NCI-H187 treated with DMSO at 0.1 percent for 48 hours (cell line): ENCODE measurements around the gene PRKCH.
"Not testable (repeated sequence)": the region's sequence is repeated elsewhere in the genome, so short reads cannot be mapped to it uniquely, and the experiment has no call there.

ENCODE experiments used
- DNase-seq: peaks from one replicate; lab custom pipeline; 2025; lab: John Stamatoyannopoulos, UW

The PRKCH gene

DNA sequence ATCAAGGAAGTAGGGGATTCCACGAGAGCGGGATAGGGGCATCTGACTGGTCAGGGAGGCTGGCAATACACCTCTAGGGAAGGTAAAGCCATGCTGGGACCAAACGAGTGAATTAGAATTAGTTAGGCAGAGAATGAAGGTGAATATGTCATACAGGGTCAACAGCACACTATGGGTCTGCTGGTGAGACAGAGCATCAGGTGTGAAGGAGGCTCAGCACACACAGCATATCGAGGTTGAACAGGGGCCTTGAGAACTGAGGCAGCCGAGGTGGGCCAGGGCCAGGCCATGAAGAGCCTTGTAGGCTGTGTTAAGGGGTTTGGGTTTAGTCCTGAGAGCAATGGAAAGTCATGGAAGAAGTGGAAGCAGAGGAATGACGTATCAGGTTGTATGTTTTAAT, 137.8 kb downstream of the PRKCH start:
- no peak for DNase-seq

- no peak for DNase-seq
These were observed 138.7 kb downstream of the PRKCH start for GRCh38 chr14:61460063-61460462.

- no peak for DNase-seq
These were observed 139.6 kb downstream of the PRKCH start for GRCh38 chr14:61460718-61461611.

DNA sequence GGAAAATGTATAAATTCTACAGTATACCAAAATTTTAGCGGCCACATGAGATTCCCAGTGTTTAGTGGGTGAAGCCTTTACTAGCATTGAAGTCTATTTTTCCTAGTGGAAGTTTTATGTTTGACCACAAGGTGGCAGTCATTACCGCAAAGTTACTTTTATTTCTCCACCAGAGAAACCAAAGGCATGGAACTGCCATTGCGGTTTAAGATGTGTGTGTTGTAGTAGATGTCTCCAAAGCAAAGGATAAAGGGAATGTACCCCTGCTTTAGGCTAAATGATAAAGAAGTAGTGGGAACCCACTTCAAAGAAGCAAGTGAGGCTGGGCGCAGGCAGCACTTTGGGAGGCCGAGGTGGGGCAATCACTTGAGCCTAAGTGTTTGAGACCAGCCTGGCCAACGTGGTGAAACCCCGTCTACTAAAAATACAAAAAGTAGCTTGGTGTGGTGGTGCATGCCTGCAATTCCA, 140.5 kb downstream of the PRKCH start:
- DNase-seq: peak; percentile 57

DNA sequence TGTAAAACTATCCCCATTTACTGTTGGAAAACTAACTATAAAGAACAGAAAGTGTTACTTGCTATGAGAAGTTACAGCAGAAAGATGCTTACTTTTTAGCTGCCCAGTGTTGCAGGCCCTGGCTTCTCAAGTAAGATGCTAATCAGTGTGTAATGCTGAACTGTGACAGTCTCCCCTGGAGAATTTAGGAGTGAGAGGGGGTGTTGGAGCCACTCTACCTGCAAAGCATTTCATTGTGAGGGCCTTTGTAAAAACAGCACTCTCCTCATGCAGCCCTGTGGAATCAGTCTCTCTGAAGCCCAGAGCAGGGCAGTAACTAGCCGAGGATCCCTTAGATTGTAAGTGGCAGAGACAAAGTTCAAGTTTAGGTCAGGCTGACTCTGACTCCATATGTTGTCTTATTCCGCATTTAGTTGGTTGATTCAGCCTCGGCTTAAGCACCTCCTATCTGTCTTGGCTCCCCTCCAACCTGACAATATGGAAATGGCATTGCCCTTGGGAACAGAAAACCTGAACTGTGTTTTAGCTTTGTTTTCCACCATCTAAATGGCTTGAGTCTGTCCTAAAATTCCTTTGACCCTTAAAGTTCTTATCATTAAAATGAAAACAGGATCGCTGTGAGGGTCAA, 141.3 kb downstream of the PRKCH start:
- no peak for DNase-seq

- DNase-seq: no peak
These were observed 142.4 kb downstream of the PRKCH start for GRCh38 chr14:61463664-61464285.

DNA sequence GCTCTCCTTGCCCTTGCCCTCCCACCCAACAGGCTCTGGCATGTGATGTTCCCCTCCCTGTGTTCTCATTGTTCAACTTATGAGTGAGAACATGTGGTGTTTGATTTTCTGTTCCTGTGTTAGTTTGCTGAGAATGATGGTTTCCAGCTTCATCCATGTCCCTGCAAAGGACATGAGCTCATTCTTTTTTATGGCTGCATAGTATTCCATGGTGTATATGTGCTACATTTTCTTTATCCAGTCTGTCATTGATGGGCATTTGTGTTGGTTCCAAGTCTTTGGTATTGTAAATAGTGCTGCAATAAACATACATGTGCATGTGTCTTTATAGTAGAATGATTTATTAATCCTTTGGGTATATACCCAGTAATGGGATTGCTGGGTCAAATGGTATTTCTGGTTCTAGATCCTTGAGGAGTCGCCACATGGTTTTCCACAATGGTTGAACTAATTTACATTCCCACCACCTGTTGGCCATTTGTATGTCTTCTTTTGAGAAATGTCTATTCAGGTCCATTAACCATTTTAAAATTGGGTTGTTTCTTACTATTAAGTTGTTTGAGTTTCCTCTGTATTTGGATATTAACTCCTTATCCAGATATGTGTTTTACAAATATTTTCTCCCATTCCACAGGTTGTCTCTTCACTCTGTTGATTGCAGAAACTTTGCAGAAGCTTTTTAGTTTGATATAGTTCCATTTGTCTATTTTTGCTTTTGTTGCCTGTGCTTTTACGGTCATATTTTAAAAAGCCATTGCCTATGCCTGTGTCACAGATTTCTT, 143.4 kb downstream of the PRKCH start:
- DNase-seq: not testable (repeated sequence)

DNA sequence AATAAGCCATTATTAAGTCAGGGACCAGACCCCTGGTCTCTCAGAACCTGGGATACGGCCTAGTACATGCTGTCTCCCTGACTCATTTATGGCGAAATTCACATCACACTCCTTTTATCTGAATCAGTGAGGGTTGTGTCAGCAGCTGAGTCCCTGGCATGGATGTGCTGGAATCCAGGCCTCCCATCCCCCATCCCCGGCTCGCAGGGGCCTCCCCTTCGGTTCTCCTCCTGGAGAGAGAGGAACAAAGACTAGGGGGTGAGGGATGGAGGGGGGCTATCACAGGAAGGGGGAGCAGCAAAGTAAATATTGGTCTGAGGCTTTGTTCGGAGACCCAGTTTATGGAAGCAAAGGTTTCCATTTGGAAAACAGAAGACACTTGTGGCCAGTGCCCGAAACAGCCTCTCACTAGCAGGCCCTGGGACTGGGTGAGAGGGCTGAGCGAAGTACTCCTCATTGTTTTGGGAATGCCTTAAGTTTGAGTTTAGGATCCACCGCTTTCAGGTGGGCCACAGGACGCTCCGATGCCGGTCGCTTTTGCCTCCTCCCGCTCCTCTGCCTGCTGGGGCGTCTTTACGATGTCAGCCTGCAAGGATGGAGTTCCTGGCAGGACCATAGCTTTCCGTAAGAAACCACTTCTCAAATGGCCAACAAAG, 145.0 kb downstream of the PRKCH start:
- DNase-seq: no peak

DNA sequence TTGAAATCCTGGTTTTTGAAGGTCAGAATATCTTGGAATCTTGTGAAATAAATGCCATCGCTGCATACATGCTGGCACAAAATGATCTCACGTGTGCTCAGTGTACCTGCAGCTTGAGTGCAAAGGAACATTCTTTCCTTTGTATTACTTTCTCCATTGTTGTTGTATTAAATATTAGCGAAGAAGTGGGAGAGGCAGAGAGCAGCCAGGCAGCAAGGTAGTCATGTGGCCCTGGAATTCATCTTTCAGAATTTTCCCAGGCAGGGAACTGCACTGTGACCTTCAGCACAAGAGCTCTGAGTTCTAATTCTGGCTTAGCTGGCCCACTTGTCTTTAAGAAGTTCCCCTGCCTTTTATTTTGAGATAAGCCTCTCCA, 145.5 kb downstream of the PRKCH start:
- no peak for DNase-seq

DNA sequence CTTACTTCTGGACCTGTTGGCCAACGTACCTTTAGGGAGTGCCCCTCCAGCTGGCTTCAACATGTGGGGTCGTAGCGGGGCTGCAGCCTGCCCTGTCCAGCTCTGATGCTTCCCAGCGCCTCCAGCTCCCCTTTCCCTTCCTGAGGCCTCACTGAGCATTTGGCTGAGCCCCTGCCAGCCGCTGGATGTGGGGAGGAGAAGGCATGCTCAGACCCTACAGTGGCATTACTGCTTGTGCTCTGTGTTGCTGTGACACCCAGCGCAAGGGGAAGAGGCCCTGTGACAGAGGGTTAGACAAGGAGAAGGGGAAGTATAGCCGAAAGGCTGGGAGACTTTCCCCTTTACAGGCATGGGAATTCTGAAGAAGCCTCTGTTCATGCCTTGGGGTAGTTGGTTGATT, 145.9 kb downstream of the PRKCH start:
- no peak for DNase-seq

- DNase-seq: no peak
These were observed 146.9 kb downstream of the PRKCH start for GRCh38 chr14:61468063-61468825.

GRCh38 chr14:61469781-61470180, 148.4 kb downstream of the PRKCH start:
- no peak for DNase-seq

- no peak for DNase-seq
These were observed 149.0 kb downstream of the PRKCH start for GRCh38 chr14:61470261-61470960.

DNA sequence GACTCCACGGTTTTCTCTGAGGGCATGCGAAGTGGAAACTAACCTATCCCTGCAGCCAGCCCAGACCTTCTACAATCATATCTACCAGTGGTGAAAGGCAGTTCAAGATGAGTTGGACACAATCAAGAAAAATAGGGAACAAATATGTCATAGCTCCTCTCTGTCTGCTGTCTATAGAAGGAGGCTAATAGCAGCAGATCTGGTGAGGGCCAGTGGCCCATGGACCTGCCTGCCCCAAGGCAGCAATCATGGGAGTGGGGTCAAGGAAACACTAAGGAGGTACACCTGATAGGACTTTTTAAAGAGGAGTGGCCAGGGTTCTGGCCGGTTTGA, 149.5 kb downstream of the PRKCH start:
- DNase-seq: no peak

- DNase-seq: no peak
These were observed 150.1 kb downstream of the PRKCH start for GRCh38 chr14:61471297-61472005.

DNA sequence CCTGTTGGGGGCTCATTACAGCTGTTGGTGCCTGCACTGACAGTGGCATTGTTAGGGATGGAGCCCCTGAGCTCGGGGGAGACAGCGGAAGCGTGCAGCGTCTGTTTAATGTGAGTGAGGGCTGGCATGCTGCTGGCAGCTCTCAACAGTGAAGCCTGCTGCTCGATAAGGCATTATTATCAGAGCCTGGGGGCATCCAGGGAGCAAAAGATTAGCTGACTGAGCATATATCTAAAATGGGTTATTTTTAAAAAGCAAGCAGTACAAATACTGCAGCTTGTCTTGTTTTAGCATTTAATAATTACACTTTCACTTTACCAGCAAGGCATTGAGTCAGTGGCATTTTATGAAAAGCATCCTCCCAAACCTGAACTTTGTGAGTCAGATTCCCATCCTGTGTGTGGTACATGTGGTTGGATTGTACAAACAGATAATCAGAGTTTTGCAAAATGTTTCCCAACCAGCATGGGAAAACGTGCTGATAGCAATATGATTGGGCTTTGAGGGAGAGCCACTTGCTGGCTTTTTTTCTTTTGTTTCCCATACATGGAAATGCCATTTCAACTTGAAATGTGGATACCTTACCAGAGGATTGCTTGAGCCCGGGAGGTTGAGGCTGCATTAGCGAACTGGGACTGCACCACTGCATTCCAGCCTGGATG, 150.8 kb downstream of the PRKCH start:
- no peak for DNase-seq

- DNase-seq: no peak
These were observed 151.5 kb downstream of the PRKCH start for GRCh38 chr14:61472801-61473376.

DNA sequence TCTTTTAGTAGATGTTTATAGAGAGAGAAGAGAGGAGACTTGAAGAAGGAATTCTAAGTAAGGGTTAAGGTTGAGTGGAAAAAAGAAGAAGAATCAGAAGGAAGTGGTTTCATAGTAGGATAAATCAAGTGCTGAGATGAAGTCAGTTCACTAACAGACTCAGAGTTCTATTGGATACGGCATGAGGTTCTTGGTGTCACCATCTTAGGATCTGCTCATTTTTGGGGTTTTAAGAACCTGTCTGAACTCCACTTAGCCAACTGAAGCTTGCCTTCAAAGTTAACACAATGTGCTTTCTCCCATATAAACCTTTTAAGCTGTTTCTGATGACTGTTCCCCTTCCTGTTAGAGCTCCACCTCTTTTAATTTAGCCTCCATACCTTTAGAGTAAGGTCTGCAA, 152.6 kb downstream of the PRKCH start:
- DNase-seq: no peak

DNA sequence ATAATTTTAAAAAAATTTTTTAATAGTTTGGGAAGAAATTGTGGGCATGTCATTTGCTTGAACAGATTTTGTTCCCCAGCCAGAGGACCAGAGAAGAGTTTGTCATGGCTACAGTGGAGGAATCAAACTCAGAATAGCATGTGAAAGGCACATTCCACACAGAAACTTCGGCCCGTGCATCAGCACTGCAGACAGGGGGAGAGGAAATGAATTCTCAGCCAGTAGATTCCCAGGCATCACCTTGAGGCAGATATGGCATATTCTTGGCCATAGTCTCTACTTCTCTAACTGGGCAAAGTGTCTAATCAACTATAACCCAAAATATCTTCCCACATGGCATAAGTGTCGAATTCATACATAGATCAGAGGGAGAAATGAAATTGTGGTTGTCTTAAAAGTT, 153.3 kb downstream of the PRKCH start:
- DNase-seq: no peak
